Smooth muscle cell of the brain vasculature (primary cell): ENCODE data around the gene PADI3.

Source experiments
- DNase-seq: peaks from one replicate; pipeline ENCODE4 v3.0.0-alpha.2; 2012; ENCODE audit warnings: low read depth, low spot score

Gene PADI3

GRCh38 chr1:17333081-17333480, 84.2 kb downstream of the PADI3 start:
- no peak for DNase-seq
